Fibroblast of skin of scalp (primary cell): ENCODE measurements around the gene ADTRP.

Experiments used
- DNase-seq: peaks from one replicate; pipeline ENCODE4 v3.0.0-alpha.2; 2013

ADTRP gene

DNA sequence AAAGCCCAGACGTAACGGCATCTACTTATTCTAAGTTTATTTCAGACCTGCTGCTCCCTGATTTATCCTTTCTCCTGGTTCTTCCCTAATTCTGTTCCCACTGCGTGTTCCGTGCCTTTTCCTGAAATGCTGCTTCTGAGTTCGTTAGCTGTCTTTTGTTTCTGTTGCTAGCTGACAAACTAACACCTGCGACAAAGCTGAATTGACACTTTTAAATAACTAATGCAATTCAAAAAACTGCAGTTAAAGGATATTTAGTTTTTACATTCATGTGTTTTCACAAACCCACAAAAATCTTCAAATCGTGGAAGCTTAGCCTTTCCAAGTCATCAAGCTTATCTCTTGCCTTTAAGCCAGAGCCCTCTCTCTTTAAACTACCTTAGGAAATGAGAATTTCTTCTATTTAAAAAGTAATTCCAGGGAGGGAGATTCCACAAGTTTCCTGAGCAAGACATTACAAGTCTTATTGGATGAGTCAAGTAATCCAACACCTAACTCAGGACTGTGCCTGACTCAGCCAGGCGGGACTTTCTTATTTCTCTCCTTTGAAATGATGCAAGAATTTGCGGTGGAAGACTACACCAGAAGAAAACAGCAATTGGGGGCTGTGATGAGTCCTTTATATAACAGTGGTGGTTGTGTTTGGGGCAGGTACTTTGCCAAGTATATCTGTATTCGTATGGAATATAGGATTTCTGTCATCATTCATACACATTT lies 6.3 kb downstream of the ADTRP start:
- DNase-seq = peak; percentile 94

DNA sequence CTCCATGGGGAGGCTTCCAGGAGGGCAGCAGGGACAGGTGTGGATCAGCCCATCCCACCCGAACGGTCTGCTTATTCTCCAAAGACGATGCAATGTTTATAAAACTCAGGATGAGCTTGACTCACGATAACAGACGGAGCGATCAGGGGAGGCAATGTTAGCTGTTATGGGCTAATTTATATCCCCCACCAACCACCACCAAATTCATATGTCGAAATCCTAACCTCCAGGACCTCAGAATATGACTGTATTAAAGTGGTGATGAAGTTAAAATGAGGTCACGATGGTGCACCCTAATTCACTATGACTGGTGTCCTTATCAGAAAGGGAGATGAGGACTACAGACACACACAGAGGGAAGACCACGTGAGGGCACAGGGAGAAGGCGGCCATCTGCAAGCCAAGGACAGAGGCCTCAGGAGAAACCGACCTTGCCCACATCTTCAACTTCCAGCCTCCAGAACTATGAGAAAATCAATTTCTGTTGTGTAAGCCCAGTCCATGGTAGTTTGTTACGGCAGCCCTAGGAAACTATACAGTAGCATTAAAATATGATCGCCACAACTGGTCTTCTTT lies 7.0 kb downstream of the ADTRP start:
- no peak for DNase-seq

DNA sequence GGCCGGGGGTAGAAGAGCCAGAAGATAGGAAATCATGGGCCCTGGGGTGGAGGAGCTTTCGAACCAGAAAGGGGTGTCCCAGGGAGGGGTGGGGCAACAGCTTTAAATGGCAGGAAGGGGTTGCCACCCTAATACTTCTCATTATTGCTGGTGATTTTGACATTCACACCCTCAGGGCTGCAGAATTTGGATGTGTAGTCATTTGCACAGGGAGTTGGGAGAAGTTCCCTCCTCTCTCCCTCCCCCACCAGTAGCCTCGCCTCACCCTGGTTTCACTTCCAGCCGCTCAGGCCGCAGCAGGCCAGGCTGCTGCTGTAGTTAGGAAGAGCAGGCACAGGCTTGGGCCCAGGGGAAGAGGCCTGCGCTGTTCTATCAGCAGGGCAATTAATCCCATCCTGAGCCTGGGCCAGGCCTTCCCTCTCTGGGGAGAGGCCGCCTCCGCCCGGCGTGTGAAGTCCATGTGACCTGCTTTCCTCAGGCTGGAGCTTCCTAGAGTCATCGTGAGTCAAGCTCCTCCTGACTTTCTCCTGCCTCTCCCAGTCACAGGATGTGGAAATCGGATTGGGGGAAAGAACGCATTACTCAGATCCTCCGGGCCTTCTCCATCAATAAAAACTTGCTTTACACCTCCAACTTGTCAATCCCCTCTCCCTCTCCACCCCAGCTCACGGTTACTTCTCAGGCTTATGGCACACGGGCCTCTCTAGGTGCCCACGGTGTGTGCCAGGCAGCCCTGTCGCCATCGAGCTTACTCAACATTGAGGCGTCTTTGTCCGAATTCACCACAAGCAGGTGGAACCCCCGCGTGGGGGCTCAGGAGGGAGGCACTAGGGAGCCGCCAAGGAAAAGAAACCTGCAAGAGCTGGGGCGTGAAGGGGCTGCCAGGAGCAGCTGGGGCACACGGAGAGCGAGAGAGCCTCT lies 7.8 kb downstream of the ADTRP start:
- peak; percentile 99 for DNase-seq

DNA sequence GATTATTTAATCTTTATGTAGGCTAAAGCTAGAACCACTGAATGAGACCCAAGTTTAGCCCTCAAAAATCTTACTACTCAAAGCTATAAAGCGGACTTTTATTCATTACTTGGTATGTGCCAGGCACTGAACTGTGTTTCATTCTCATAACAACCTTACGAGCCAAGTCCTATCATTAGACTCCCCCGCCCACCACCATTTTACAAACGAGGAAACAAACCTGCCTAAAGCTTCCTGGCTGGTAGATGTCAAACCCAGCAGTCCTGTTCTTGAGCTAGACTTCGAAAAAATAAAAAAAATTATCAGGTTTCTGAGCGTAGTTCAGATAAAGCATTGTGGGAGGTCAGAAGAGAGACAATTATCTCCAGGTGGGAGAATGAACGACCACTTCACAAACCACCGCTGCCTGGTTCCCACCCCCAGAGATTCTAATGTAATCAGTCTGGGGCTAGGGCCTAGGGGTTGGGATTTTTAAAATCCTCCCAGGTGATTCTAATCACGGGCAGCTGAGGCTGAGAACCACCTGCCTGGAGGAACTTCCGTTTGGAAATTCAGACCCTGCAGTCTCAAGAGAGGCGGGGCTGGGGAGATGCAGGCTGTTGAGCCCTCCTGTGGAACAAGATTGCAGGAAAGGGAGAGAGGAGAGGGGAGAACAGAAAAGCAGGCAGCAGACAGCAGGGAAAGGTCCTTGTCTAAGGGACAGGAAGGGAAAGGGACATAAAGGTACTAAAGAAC lies 8.6 kb downstream of the ADTRP start:
- no peak for DNase-seq

DNA sequence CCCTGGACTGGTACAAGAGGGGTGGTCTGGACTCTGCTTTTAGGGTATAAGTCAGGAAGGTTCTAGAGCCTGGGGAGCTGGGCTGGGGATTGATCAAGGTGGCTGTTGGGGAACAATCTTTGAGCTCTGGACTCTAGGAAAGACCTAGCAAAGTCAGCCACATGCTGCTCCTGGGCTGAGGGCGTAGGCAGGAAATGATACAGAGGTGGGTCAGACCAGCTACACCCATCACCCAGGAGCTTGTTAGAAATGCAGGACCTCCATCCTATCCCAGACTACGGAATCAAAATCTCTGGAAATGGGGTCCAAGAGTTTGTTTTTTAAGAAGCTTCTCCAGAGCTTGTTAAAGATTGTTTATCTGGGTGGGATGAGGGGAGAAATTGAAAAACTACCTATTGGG lies 9.4 kb downstream of the ADTRP start:
- no peak for DNase-seq

DNA sequence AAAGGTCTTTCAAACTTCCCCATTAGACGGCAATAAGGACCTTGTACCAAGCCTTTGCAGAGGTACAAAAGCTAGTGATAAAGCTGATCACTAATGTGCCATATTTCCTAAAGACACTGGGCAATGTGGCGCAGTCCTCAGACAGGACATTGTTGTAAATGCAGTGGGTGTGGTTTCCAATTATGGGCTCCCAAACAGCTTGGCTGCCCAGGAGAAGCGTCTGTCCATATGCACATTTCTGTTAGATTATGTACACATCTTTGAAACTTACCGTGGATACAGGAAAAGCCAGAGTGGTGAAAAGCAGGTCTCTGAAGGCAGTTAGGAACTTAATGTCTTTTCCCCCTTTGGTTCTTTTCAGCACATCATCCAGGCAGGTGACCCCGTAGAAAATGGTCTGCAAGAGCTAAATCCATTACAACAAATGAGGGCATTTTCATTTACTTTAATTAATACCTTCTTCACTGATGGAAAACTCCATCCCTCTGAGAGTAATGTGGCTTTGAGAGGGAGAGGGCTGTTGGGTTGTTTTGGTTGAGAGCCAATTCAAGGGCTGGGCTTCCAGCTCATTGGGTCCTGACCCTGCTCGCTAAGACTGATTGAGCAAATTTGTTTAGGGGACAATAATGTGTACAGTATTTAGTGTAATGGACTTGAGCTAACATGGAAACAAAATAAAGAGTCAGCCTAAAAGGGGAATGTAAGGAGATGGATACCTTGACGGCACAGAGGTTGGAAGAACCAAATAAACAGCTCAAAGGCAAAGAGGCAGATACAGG lies 10.4 kb downstream of the ADTRP start:
- no peak for DNase-seq

DNA sequence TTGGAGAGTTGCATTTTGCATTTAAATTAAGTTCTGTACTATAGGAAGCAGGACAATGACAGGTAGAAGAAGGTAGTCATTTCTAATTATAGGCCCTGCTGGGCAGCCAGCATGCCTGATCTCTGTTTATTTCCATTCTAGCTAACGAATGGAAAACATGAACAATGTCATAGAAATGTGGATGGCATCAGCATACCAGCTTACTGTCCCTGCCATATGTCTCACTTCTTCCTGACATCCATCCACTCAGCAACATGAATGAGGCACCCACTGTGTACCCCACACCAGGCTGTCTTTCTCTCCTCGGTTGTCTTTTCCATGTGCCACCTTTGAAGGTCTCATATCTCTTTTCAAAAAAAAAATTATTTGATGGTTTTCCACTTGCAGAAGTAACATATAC lies 11.1 kb downstream of the ADTRP start:
- DNase-seq = no peak

DNA sequence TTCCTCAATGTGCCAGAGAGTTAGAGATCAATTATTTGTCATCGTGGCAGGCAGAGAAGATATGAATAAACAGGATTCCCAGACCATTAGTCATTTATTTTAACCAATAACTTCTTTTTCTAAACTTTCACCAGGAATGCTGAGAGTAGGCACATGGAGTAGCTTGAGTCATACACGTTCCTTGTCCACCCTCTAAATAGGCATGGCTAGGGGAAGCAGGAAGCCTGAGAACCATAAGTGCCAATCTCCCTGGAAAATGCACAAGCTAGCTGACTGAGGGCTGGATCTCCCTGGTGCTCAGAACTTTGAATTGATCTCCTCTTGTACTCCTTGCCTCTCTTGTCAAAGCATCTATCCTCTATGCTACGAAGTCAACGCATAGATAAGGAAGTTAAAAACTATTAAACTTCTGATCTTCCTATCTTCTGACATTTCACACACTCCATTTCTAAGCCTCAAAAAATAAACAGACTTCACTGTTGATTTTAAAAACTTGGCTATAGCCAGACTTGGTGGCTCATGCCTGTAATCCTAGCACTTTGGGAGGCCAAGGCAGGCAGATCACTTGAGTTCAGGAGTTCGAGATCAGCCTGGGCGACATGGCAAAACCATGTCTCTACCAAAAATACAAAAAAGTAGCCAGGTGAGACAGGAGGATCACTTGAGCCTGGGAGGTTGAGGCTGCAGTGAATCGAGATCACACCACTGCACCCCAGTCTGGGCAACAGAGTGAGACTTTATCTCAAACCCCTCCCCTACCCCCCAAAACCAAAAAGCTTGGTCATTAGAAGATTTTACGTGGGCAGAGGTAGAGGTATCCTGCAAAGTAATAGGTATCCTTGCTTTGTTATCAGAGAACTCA lies 11.8 kb downstream of the ADTRP start:
- DNase-seq = peak; percentile 99

DNA sequence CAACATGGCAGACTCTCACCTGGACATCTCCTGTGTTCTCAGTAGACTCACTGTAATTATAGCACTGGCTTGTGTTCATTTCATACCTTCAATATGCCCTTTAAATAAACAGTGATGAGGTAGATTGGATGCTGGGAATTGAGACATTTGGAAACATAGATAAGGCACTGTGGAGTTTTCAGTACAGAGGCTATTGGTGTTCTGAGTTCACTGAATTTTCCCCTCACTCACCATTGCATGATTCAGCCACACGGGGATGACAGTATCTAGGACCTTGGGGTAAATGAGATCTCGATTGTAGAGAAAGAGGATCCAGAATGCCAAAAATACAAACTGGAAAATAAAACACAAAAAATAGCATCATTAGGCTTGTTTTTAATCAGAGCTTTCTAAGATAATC lies 12.6 kb downstream of the ADTRP start:
- DNase-seq = peak; percentile 71

DNA sequence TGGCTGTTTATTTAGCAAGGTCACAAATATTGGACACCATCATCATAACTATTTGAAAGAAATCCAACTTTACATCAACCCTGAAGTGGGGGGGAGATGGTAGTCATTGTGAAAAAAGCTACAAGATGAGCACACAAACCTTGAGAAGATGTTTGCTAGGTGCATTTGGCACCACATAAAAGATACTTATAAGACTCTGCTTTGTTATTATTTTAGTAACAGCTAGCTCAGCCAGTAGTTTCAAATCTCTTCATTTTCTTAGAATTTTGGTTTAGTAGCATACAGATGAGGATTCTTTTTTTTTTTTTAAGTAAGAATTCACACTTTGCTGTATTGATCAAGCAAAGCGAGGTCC lies 14.4 kb downstream of the ADTRP start:
- DNase-seq = no peak

DNA sequence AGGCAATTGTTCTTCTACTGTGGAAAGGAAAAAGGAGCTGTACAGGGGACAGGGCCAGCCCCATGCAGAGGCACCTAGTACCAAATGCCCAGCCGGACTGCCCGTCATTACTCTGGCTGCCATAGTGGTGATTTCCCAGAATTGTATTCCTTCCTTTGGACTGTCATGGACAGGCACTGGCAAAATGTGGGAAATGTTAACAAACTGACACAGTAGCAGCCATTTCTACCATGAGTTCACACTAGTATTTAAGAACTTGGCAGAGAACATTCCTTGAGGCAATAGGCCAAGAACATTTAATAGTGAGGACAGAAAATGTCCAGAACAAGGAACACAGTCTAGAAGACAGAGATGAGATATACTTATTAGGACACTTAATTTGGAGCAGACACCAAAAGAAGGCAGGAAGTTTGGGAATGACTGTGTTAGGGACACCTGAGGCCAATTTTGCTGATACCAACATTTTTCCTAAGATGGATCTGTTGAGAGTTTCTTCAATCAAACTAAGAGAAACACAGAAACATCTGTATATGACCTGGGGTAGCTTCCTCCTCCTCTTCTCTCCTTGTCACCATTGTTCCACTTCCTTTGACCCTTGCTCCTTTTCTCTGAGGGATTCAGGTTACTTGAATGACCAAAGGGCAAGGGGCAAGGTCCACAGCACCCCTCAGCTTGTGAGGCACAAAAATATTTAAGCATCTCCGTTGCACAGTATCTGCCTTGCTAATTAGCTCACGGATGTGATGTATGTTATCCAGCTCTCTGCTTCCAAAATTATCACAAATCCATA lies 14.9 kb downstream of the ADTRP start:
- no peak for DNase-seq

DNA sequence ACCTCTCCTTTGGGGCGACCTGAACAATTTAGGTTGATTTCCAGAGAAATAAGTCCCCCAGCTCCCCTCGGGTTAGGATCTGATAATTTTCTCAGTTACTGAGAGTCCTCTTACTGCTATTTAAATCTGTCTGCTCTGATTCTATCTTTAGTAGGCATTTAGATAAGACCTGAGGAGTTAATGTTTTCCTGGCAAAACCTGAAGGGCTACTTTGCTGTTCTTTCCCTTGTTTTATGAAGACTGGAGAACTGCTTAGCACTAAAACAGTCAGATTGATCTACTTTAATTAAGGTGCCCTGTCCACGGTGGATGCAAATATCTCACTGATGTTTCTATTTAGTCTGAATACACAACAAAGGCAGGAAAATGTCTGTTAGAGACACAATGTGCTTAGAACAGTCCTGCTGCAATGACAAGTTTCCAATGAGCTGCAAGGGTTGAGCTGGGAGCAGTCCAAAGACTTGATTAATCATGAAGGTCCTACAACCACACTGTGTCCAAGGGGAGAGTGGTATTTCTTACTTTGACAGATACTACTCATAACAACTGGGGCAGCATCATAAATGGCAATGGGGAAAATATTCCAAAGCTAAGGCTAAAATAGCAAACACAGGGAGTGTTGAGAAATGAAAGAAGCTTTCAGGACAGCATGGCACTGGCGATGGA lies 15.7 kb downstream of the ADTRP start:
- DNase-seq = peak; percentile 31

DNA sequence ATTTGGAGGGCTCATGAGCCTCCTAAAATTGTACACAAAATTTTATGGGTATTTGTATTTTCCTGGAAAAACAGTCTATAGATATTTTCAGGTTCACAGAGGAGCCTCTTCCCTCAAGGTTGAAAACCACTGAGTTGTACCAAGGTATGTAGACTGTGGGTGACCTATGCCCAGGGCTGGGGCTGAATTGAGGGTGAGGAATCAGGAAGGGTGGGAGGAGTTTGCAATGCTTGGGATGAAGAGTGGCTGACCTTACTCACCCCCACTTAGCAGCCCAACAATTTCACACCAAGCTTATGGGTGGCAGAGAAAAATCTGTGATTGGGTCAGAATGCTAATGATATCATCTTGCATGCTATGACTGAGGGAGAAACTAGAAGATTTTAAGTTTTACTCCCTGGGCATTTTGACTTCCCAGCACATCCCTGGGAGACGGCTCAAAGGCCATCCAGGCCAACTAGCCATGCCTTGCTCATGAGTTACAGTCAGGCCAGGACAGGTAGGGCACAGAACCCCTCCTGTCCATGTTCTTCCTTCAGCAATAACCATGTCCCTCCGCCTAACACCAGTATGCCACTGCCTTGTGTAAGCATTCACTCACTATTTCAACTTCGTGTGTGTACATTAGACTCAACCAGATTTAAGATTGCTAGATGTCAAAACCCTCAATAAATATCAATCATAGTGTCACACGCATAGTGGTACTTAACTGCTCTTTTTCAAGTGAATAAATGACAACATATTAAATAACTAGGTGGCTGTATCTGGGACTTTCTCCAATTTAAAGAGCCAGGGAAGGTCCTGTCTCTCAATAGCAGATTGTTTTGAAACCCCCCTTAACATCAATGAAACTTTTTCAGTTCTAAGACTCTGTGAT lies 16.6 kb downstream of the ADTRP start:
- no peak for DNase-seq

DNA sequence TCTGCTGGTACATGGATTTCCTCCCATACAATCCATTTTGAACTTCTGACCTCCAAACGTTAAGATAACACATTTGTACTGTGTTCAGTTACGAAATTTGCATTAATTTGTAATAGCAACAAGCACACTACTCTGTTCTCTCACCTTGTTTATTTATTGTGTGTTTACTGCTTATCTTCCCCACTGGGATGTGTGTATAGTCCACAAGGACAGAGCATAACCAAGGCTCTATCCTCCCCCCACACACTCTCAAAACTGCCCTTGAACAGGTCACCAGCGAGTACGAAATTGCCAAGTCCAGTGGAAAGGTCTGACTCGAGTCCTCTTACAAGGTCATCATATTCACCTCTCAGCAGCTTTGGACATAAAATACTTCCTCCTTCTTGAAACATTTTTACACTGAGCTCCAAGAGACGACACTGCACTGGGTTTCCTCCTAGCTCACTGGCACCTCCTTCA lies 18.6 kb downstream of the ADTRP start:
- no peak for DNase-seq

DNA sequence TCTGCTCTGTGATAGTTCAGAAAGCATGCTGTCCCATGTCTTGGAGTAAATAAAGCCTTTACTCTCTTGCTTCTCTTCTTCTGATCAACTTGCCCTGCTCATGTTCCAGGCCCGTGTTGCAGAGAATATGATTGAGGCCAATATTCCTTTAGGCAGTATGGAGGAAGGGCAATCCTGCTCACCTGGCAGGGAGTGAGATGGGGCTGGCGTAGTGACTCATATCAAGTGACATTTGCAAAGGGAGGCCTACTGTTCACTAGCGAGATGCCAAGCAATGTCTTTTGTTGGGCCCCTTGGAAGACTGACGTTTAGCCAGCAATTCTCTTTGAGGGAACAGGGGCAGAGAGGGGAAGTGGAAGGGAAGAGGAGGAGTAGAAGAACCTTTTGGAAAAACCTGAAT lies 19.7 kb downstream of the ADTRP start:
- DNase-seq = no peak

DNA sequence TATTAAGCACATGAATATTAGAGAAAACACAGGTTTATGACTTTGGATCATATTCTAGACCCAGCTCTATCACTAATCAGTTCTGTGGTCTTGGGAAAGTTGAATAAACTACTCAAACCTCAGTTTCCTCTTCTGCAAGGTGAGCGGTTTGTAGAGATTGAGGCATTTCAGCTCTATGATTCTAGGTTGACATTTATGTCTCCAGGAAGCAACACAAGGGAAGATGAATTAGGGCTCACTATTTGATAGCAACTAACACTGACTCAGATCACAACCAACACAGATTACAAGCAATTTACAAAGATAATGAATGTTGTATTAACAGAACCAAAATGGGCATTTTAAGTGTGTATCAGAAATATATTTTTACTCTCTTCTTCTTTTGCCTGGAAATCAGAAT lies 21.9 kb downstream of the ADTRP start:
- DNase-seq = no peak

DNA sequence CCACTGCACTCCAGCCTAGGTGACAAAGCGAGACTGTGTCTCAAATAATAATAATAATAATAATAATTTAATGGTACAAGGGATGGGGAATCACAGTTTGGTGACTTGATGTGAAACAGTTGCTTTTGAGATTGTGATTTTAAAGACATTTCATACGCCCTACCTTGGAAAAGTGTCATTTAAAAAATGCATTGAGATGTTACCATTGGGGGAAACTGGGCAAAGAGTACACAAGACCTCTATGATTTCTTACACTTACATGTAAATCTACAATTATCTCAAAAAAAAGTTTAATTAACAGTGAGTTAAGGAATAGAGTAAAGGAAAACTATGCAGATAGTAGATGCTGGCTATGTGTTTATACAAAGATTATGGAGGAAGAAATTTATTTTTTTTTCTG lies 22.3 kb downstream of the ADTRP start:
- DNase-seq = no peak

DNA sequence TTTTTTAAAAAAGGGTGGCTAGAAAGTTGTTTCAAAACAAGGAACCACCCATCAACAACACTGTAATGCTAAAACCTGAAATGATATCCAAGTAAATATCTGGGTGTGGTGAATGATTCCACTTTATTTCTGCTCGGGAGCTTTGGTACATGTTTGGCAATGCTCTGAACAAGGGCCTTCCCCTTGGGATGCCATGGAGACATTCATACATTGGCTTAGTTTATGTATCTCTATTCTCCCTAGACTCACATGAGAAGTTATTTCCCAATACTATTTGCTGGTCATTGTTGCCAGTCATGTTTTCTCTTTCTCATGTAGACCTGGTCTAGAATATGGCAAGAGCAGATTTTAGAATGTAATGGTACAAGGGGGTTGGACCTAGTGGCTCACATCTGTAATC lies 22.9 kb downstream of the ADTRP start:
- no peak for DNase-seq
